A549 (cell line): Measurements from ENCODE around the gene CXCL12.

Experiments used
- EP300 ChIP-seq, 2 experiments: fragments of >200 bp; sonication (Bioruptor Twin); formaldehyde crosslinking; IDR thresholded peaks; 2 replicates in 1 of 2; 3 replicates in 1 of 2; pipeline ENCODE4 v1.6.1; 2016 to 2017
- HOXA7 ChIP-seq: fragments of 250-450 bp; sonication (Bioruptor Pico); IDR thresholded peaks from 2 replicates; pipeline ENCODE4 v1.5.0; 2020; ENCODE audit warnings: mild to moderate bottlenecking, moderate library complexity
- KDM5A ChIP-seq: fragments of 200-600 bp; sonication (generic); IDR thresholded peaks from 2 replicates; pipeline ENCODE4 v1.6.1; 2016; ENCODE audit warnings: antibody characterized with exemption, mild to moderate bottlenecking
- MYC ChIP-seq: IDR thresholded peaks from 2 replicates; pipeline ENCODE4 v1.6.1; 2012; ENCODE audit warnings: mild to moderate bottlenecking, inconsistent platforms, low read length, improper control_type of control experiment, borderline replicate concordance
- POLR2A ChIP-seq: IDR thresholded peaks from 2 replicates; pipeline ENCODE4 v1.6.1; 2012; ENCODE audit warnings: mild to moderate bottlenecking, low read length
- SREBF2 ChIP-seq: fragments of 450-650 bp; IDR thresholded peaks from 2 replicates; pipeline ENCODE4 v1.6.1; 2014; ENCODE audit warnings: mild to moderate bottlenecking, moderate library complexity
- TF ChIP-seq, protein P1 (sequence below): fragments of >200 bp; sonication (Bioruptor Twin); formaldehyde crosslinking; IDR thresholded peaks from 3 replicates; pipeline ENCODE4 v1.5.1; 2016

DNA sequence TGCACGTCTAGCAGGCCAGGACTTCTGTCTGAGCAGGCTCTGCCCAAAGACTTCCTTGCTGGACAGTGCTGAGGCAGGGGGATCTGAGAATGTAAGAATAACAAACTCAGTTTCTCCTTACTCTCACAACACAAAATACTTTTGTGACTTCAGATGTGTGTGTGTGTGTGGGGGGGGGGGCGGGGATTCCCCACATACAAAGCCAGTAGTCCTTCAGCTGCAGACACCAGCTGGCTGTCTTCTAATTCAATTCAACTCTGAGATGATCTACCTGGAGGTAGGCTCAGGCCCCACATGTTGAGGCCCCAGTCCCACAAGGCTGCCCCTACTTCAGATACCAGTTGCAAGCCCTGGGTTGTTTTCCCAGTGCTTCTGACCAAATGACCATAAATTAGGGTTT, 4.7 kb upstream of the CXCL12 start:
- TF ChIP-seq, protein P1, sequence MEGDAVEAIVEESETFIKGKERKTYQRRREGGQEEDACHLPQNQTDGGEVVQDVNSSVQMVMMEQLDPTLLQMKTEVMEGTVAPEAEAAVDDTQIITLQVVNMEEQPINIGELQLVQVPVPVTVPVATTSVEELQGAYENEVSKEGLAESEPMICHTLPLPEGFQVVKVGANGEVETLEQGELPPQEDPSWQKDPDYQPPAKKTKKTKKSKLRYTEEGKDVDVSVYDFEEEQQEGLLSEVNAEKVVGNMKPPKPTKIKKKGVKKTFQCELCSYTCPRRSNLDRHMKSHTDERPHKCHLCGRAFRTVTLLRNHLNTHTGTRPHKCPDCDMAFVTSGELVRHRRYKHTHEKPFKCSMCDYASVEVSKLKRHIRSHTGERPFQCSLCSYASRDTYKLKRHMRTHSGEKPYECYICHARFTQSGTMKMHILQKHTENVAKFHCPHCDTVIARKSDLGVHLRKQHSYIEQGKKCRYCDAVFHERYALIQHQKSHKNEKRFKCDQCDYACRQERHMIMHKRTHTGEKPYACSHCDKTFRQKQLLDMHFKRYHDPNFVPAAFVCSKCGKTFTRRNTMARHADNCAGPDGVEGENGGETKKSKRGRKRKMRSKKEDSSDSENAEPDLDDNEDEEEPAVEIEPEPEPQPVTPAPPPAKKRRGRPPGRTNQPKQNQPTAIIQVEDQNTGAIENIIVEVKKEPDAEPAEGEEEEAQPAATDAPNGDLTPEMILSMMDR, result no peak
- TF ChIP-seq KDM5A, result no peak
- TF ChIP-seq POLR2A, result no peak
- TF ChIP-seq SREBF2, result no peak
- TF ChIP-seq EP300 (IDR thresholded peaks at IDR 0.05), result no peak
- no peak for TF ChIP-seq HOXA7 (CRISPR knock-in tag)
- no peak for TF ChIP-seq MYC
